ACC112 (cell line): Measurements from ENCODE around the gene IFIT3.

Experiments
- H2AFZ ChIP-seq: fragments of 200-600 bp; sonication (generic); one replicate; pipeline ENCODE4 v1.6.0; 2017; ENCODE audit warnings: antibody characterized with exemption, low read length; ENCODE audit not compliant: unreplicated experiment
- H3K27ac ChIP-seq: fragments of 200-600 bp; sonication (generic); 2 replicates; pipeline ENCODE4 v1.5.1; 2014; ENCODE audit warnings: low read depth, mild to moderate bottlenecking, antibody characterized with exemption, low read length, moderate library complexity
- H3K27me3 ChIP-seq: fragments of 200-600 bp; sonication (generic); 2 replicates; pipeline ENCODE4 v1.6.1; 2014; ENCODE audit warnings: mild to moderate bottlenecking, antibody characterized with exemption, low read length, moderate library complexity, mixed read lengths; ENCODE audit not compliant: insufficient read depth
- H3K36me3 ChIP-seq: fragments of 200-600 bp; sonication (generic); 2 replicates; pipeline ENCODE4 v1.6.1; 2016; ENCODE audit warnings: mild to moderate bottlenecking, antibody characterized with exemption, low read length, moderate library complexity, mixed read lengths; ENCODE audit not compliant: insufficient read depth
- H3K4me1 ChIP-seq: fragments of 200-600 bp; sonication (generic); one replicate; pipeline ENCODE4 v1.6.1; 2016; ENCODE audit warnings: low read length, mixed read lengths; ENCODE audit not compliant: insufficient read depth, unreplicated experiment, control insufficient read depth
- H3K4me3 ChIP-seq: fragments of 200-600 bp; sonication (generic); 2 replicates; pipeline ENCODE4 v1.5.1; 2014; ENCODE audit warnings: mild to moderate bottlenecking, low read depth, low read length
- H3K79me2 ChIP-seq: fragments of 200-600 bp; sonication (generic); one replicate; pipeline ENCODE4 v1.6.0; 2016; ENCODE audit warnings: low read length; ENCODE audit not compliant: control insufficient read depth, unreplicated experiment, insufficient read depth

Gene IFIT3

GRCh38 chr10:89371079-89371478 lies 43.3 kb downstream of the IFIT3 start:
- no peaks in the 10 kb centered on the region for H3K27me3 ChIP-seq
- no peaks in the 10 kb centered on the region for H3K36me3 ChIP-seq
- no peaks in the 10 kb centered on the region for H3K79me2 ChIP-seq
- peaks cover 22% of the 10 kb centered on the region for H3K4me1 ChIP-seq
- no peak overlapping the region for H3K27ac ChIP-seq
- no peak overlapping the region for H2AFZ ChIP-seq
- H3K4me3 ChIP-seq = no peak overlapping the region

GRCh38 chr10:89371987-89372386 lies 44.2 kb downstream of the IFIT3 start:
- no peaks in the 10 kb centered on the region for H3K36me3 ChIP-seq
- H3K27me3 ChIP-seq = no peaks in the 10 kb centered on the region
- no peak overlapping the region for H3K4me3 ChIP-seq
- H2AFZ ChIP-seq = no peak overlapping the region
- no peak overlapping the region for H3K27ac ChIP-seq
- H3K79me2 ChIP-seq = no peaks in the 10 kb centered on the region
- H3K4me1 ChIP-seq = peaks cover 22% of the 10 kb centered on the region

GRCh38 chr10:89373916-89374711 lies 46.3 kb downstream of the IFIT3 start:
- peak overlapping the region; percentile 50 for H3K4me3 ChIP-seq
- peak overlapping the region; percentile 74 for H3K27ac ChIP-seq
- H3K4me1 ChIP-seq = peaks cover 21% of the 10 kb centered on the region
- no peaks in the 10 kb centered on the region for H3K27me3 ChIP-seq
- H3K79me2 ChIP-seq = no peaks in the 10 kb centered on the region
- H2AFZ ChIP-seq = peak overlapping the region; percentile 67
- H3K36me3 ChIP-seq = no peaks in the 10 kb centered on the region

GRCh38 chr10:89374713-89375141 lies 46.9 kb downstream of the IFIT3 start:
- peak overlapping the region; percentile 74 for H3K27ac ChIP-seq
- no peaks in the 10 kb centered on the region for H3K79me2 ChIP-seq
- peaks cover 18% of the 10 kb centered on the region for H3K4me1 ChIP-seq
- H3K4me3 ChIP-seq = no peak overlapping the region
- peak overlapping the region; percentile 54 for H2AFZ ChIP-seq
- H3K27me3 ChIP-seq = no peaks in the 10 kb centered on the region
- H3K36me3 ChIP-seq = no peaks in the 10 kb centered on the region

GRCh38 chr10:89377705-89378637 lies 50.2 kb downstream of the IFIT3 start, which contains the start of gene IFIT1B:
Gene IFIT1B, plus strand, starts transcription at chr10:89378056. Its CDS starts 80 bp downstream, at chr10:89378136.
- H3K79me2 ChIP-seq = no peaks in the 10 kb centered on the region
- H3K27me3 ChIP-seq = no peaks in the 10 kb centered on the region

GRCh38 chr10:89379103-89379502 lies 51.3 kb downstream of the IFIT3 start:
- Histone ChIP-seq H3K4me1 (peaks cover 8% of the 10 kb centered on the region), H3K27me3 (no peaks in the 10 kb centered on the region), H3K27ac (no peak overlapping the region), H3K79me2 (no peaks in the 10 kb centered on the region), H3K36me3 (no peaks in the 10 kb centered on the region), H2AFZ (no peak overlapping the region), H3K4me3 (no peak overlapping the region)

More at GRCh38 chr10:89377705-89378637, 50.2 kb downstream of the IFIT3 start, which contains the start of gene IFIT1B:
- Histone ChIP-seq H3K27ac (no peak within 1 kb of the TSS), H3K36me3 (no peaks in the 10 kb centered on the region), H3K4me1 (peaks cover 18% of the 10 kb centered on the region), H2AFZ (no peak within 1 kb of the TSS), H3K4me3 (no peak within 1 kb of the TSS)

GRCh38 chr10:89382757-89383156 lies 55.0 kb downstream of the IFIT3 start:
- H3K4me3 ChIP-seq = no peak overlapping the region
- H3K79me2 ChIP-seq = no peaks in the 10 kb centered on the region
- no peaks in the 10 kb centered on the region for H3K4me1 ChIP-seq
- no peaks in the 10 kb centered on the region for H3K36me3 ChIP-seq
- no peak overlapping the region for H3K27ac ChIP-seq
- no peak overlapping the region for H2AFZ ChIP-seq
- no peaks in the 10 kb centered on the region for H3K27me3 ChIP-seq

GRCh38 chr10:89384474-89385340 lies 56.9 kb downstream of the IFIT3 start:
- H3K27ac ChIP-seq = no peak overlapping the region
- no peaks in the 10 kb centered on the region for H3K27me3 ChIP-seq
- no peaks in the 10 kb centered on the region for H3K79me2 ChIP-seq
- no peak overlapping the region for H2AFZ ChIP-seq
- H3K4me3 ChIP-seq = no peak overlapping the region
- H3K4me1 ChIP-seq = no peaks in the 10 kb centered on the region
- H3K36me3 ChIP-seq = no peaks in the 10 kb centered on the region

GRCh38 chr10:89388806-89389205 lies 61.0 kb downstream of the IFIT3 start:
- Histone ChIP-seq H2AFZ (no peak overlapping the region), H3K79me2 (peaks cover 15% of the 10 kb centered on the region), H3K4me3 (no peak overlapping the region), H3K27ac (no peak overlapping the region), H3K36me3 (peaks cover under 1% of the 10 kb centered on the region), H3K4me1 (peaks cover 4% of the 10 kb centered on the region), H3K27me3 (no peaks in the 10 kb centered on the region)

- H3K4me3 ChIP-seq = no peak overlapping the region
- H3K4me1 ChIP-seq = peaks cover 4% of the 10 kb centered on the region
- no peaks in the 10 kb centered on the region for H3K27me3 ChIP-seq
- H3K36me3 ChIP-seq = peaks cover 5% of the 10 kb centered on the region
- no peak overlapping the region for H2AFZ ChIP-seq
- H3K79me2 ChIP-seq = peaks cover 19% of the 10 kb centered on the region
- no peak overlapping the region for H3K27ac ChIP-seq
Measured at GRCh38 chr10:89389254-89389653, 61.5 kb downstream of the IFIT3 start.
